HG02973 (cell line): Measurements from ENCODE around the gene DTNA.
"Not testable (repeated sequence)": the region's sequence is repeated elsewhere in the genome, so short reads cannot be mapped to it uniquely, and the experiment has no call there.

Experiments used
- ATAC-seq: cut with Tn5 transposase; IDR thresholded peaks from one replicate; pipeline ENCODE4 v1.9.1; 2021; ENCODE audit warnings: moderate library complexity; ENCODE audit not compliant: unreplicated experiment

DTNA gene

GRCh38 chr18:34723143-34723542, 13.0 kb downstream of the DTNA start:
- ATAC-seq: no peak

GRCh38 chr18:34725737-34726136, 15.6 kb downstream of the DTNA start:
- ATAC-seq: not testable (repeated sequence)

GRCh38 chr18:34726286-34727004, 16.3 kb downstream of the DTNA start:
- ATAC-seq: no peak

- ATAC-seq: no peak
These were observed 19.2 kb downstream of the DTNA start for GRCh38 chr18:34729264-34729663.

- no peak for ATAC-seq
These were observed 19.8 kb downstream of the DTNA start for GRCh38 chr18:34729740-34730355.

- no peak for ATAC-seq
These were observed 20.7 kb downstream of the DTNA start for GRCh38 chr18:34730774-34731173.

GRCh38 chr18:34734056-34734455, 24.0 kb downstream of the DTNA start:
- no peak for ATAC-seq

GRCh38 chr18:34734526-34734925, 24.4 kb downstream of the DTNA start:
- not testable (repeated sequence) for ATAC-seq

- ATAC-seq: no peak
These were observed 28.2 kb downstream of the DTNA start for GRCh38 chr18:34738175-34738894.

GRCh38 chr18:34740101-34740500, 30.0 kb downstream of the DTNA start:
- ATAC-seq: no peak

- ATAC-seq: no peak
These were observed 30.6 kb downstream of the DTNA start for GRCh38 chr18:34740724-34741123.

- no peak for ATAC-seq
These were observed 31.3 kb downstream of the DTNA start for GRCh38 chr18:34741401-34741800.

- ATAC-seq: no peak
These were observed 32.8 kb downstream of the DTNA start for GRCh38 chr18:34742891-34743341.

GRCh38 chr18:34744569-34744968, 34.5 kb downstream of the DTNA start:
- ATAC-seq: no peak

GRCh38 chr18:34746614-34747013, 36.5 kb downstream of the DTNA start:
- no peak for ATAC-seq

- ATAC-seq: no peak
These were observed 39.6 kb downstream of the DTNA start for GRCh38 chr18:34749721-34750120.

GRCh38 chr18:34752056-34752455, 42.0 kb downstream of the DTNA start:
- no peak for ATAC-seq

GRCh38 chr18:34754300-34754699, 44.2 kb downstream of the DTNA start:
- no peak for ATAC-seq

GRCh38 chr18:34757666-34758065, 47.6 kb downstream of the DTNA start:
- no peak for ATAC-seq

- no peak for ATAC-seq
These were observed 48.4 kb downstream of the DTNA start for GRCh38 chr18:34758378-34758948.

- ATAC-seq: no peak
These were observed 50.3 kb downstream of the DTNA start for GRCh38 chr18:34760444-34760843.

- ATAC-seq: no peak
These were observed 54.4 kb downstream of the DTNA start for GRCh38 chr18:34764451-34764850.
